Hypothalamus (tissue), 51 donors: ENCODE measurements around the gene SNAP25.
A peak's percentile ranks its signal among the peaks of the same experiment; 100 is the strongest.

Source experiments
- DNase-seq, 51 donors: peaks; one replicate each; lab custom pipeline; 2025; lab: John Stamatoyannopoulos, UW

The SNAP25 gene

GRCh38 chr20:10300582-10301446 is 82.2 kb downstream of the SNAP25 start:
- no peak for DNase-seq

GRCh38 chr20:10303852-10304251 is 85.2 kb downstream of the SNAP25 start:
- DNase-seq, result no peak

- DNase-seq, result no peak
These were observed 85.9 kb downstream of the SNAP25 start for GRCh38 chr20:10304471-10305046.

GRCh38 chr20:10306440-10307358 is 88.1 kb downstream of the SNAP25 start:
- DNase-seq, result no peak

- DNase-seq, result no peak
These were observed 88.7 kb downstream of the SNAP25 start for GRCh38 chr20:10307359-10307735.

- DNase-seq, result no peak
These were observed 90.0 kb downstream of the SNAP25 start for GRCh38 chr20:10308652-10309051.

GRCh38 chr20:10309326-10309725 is 90.7 kb downstream of the SNAP25 start:
- no peak for DNase-seq

GRCh38 chr20:10312111-10312510 is 93.5 kb downstream of the SNAP25 start:
- no peak for DNase-seq

GRCh38 chr20:10313215-10313614 is 94.6 kb downstream of the SNAP25 start:
- DNase-seq, result no peak

GRCh38 chr20:10313701-10314100 is 95.1 kb downstream of the SNAP25 start:
- DNase-seq, result no peak

- no peak for DNase-seq
These were observed 95.6 kb downstream of the SNAP25 start for GRCh38 chr20:10314198-10314597.

- DNase-seq, result no peak
These were observed 96.5 kb downstream of the SNAP25 start for GRCh38 chr20:10315138-10315537.

- DNase-seq, result no peak
These were observed 98.0 kb downstream of the SNAP25 start for GRCh38 chr20:10316582-10316981.

GRCh38 chr20:10318291-10319024 is 99.8 kb downstream of the SNAP25 start:
- no peak for DNase-seq

- peak in 3 of 51 donors; percentile 7 to 67 (median 62) for DNase-seq
These were observed 101.2 kb downstream of the SNAP25 start for GRCh38 chr20:10319855-10320254.

GRCh38 chr20:10321138-10321717 is 102.6 kb downstream of the SNAP25 start:
- DNase-seq, result no peak

- DNase-seq, result peak in 1 of 51 donors; percentile 23
These were observed 103.7 kb downstream of the SNAP25 start for GRCh38 chr20:10322073-10323012.

GRCh38 chr20:10323729-10324128 is 105.1 kb downstream of the SNAP25 start:
- DNase-seq, result no peak
